RWPE2 (cell line): ENCODE data around the gene ZNF91.
"Not testable (repeated sequence)": the region's sequence is repeated elsewhere in the genome, so short reads cannot be mapped to it uniquely, and the experiment has no call there.

Experiments used
- ATAC-seq: fragments of 200-7000 bp; cut with Tn5 transposase; 3 replicates; pipeline ENCODE4 v1.9.1; 2021; ENCODE audit warnings: low read depth
- DNase-seq: peaks from one replicate; pipeline ENCODE4 v3.0.0-alpha.2; 2020; ENCODE audit warnings: low spot score
- H3K27ac ChIP-seq: fragments of 450-650 bp; 2 replicates; pipeline ENCODE4 v1.5.1; 2017; ENCODE audit warnings: mild to moderate bottlenecking; ENCODE audit not compliant: poor library complexity, severe bottlenecking
- H3K27me3 ChIP-seq: fragments of 250-450 bp; sonication (Bioruptor Pico); 2 replicates; pipeline ENCODE4 v1.5.1; 2021; ENCODE audit warnings: mild to moderate bottlenecking, moderate library complexity; ENCODE audit not compliant: insufficient read depth, poor library complexity, severe bottlenecking
- H3K36me3 ChIP-seq: fragments of 250-450 bp; sonication (Bioruptor Pico); 2 replicates; pipeline ENCODE4 v1.5.1; 2020; ENCODE audit warnings: low read depth, mild to moderate bottlenecking, moderate library complexity
- H3K4me1 ChIP-seq: fragments of 250-450 bp; sonication (Bioruptor Pico); 2 replicates; pipeline ENCODE4 v1.5.1; 2021; ENCODE audit warnings: mild to moderate bottlenecking, moderate library complexity; ENCODE audit not compliant: insufficient read depth, poor library complexity, severe bottlenecking
- H3K4me3 ChIP-seq: fragments of 250-450 bp; sonication (Bioruptor Pico); 2 replicates; pipeline ENCODE4 v1.5.1; 2021; ENCODE audit warnings: mild to moderate bottlenecking, moderate library complexity; ENCODE audit not compliant: severe bottlenecking
- H3K9me3 ChIP-seq: fragments of 250-450 bp; sonication (Bioruptor Pico); 2 replicates; pipeline ENCODE4 v1.5.1; 2021; ENCODE audit warnings: mild to moderate bottlenecking, moderate library complexity; ENCODE audit not compliant: severe bottlenecking
- TF ChIP-seq, protein P1 (sequence below): fragments of 450-650 bp; IDR thresholded peaks from one replicate; pipeline ENCODE4 v1.5.1; 2017; ENCODE audit warnings: mild to moderate bottlenecking, moderate library complexity; ENCODE audit not compliant: poor library complexity, severe bottlenecking

Gene ZNF91

DNA sequence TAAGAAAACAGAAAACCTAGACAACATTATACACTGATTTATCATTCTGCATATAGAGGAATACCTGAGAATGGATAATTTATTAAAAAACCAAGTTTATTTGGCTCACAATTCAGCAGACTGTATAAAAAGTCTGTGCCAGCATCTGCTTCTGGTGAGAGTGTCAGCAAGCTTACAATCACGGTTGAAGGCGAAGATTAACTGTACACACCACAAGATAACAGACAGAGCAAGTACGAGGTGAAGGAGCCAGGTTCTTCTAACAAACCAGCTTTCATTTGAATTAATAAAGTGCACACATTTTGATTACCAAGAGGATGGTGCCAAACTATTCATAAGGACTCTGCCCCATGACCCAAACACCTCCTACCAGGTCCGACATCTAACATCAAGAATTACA lies 28.8 kb downstream of the ZNF91 start:
- Histone ChIP-seq H3K4me1 (no peaks in the 10 kb centered on the region), H3K4me3 (no peak overlapping the region), H3K27me3 (no peaks in the 10 kb centered on the region), H3K9me3 (peaks cover 53% of the 10 kb centered on the region), H3K27ac (no peak overlapping the region), H3K36me3 (peaks cover 83% of the 10 kb centered on the region)
- DNase-seq = no peak
- ATAC-seq = no peak
- TF ChIP-seq, protein P1, sequence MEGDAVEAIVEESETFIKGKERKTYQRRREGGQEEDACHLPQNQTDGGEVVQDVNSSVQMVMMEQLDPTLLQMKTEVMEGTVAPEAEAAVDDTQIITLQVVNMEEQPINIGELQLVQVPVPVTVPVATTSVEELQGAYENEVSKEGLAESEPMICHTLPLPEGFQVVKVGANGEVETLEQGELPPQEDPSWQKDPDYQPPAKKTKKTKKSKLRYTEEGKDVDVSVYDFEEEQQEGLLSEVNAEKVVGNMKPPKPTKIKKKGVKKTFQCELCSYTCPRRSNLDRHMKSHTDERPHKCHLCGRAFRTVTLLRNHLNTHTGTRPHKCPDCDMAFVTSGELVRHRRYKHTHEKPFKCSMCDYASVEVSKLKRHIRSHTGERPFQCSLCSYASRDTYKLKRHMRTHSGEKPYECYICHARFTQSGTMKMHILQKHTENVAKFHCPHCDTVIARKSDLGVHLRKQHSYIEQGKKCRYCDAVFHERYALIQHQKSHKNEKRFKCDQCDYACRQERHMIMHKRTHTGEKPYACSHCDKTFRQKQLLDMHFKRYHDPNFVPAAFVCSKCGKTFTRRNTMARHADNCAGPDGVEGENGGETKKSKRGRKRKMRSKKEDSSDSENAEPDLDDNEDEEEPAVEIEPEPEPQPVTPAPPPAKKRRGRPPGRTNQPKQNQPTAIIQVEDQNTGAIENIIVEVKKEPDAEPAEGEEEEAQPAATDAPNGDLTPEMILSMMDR = no peak

DNA sequence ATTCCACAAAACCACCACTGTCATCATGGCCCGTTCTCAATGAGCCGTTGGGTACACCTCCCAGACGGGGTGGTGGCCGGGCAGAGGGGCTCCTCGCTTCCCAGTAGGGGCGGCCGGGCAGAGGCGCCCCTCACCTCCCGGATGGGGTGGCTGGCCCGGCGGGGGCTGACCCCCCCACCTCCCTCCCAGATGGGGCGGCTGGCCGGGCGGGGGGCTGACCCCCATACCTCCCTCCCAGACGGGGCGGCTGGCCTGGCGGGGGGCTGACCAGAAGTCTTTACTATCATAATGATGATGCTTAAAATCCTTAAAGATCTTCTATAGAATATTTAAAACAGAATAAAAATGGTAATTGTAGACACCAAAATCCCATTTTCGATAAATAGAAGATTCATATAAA lies 29.2 kb downstream of the ZNF91 start:
- not testable (repeated sequence) for H3K27me3 ChIP-seq, DNase-seq, ATAC-seq, H3K4me3 ChIP-seq, H3K4me1 ChIP-seq, H3K27ac ChIP-seq
- Histone ChIP-seq H3K9me3 (peaks cover 52% of the 10 kb centered on the region), H3K36me3 (peaks cover 79% of the 10 kb centered on the region)

DNA sequence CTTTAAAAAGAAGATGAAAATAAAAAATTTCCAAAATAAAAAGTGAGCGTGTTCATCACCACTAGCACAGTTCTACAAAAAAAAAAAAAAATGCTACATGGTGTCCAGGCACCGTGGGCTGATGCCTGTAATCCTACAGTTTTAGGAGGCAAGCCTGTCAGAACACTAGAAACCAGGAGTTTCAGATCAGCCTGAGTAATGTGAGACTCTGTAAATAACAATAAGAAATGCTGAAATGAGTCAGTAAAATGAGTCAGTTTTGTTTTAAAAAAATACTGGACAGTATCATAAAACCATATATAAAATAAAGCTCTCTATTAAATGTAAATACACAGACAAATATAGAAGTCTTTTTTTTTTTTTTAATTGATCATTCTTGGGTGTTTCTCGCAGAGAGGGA lies 30.0 kb downstream of the ZNF91 start:
- TF ChIP-seq, protein P1 = no peak
- DNase-seq (no peak), ATAC-seq (0 out of 3 replicates have a peak, but pooled peaks have one; percentile 19)
- H3K4me3 ChIP-seq = no peak overlapping the region
- peaks cover 47% of the 10 kb centered on the region for H3K9me3 ChIP-seq
- no peaks in the 10 kb centered on the region for H3K4me1 ChIP-seq
- H3K27ac ChIP-seq = no peak overlapping the region
- no peaks in the 10 kb centered on the region for H3K27me3 ChIP-seq
- peaks cover 71% of the 10 kb centered on the region for H3K36me3 ChIP-seq

- Histone ChIP-seq H3K36me3 (peaks cover 66% of the 10 kb centered on the region), H3K9me3 (peaks cover 53% of the 10 kb centered on the region)
- DNase-seq, H3K27ac ChIP-seq, ATAC-seq, H3K4me3 ChIP-seq, H3K4me1 ChIP-seq, H3K27me3 ChIP-seq: not testable (repeated sequence)
Observed at GRCh38 chr19:23361843-23362242, 33.4 kb downstream of the ZNF91 start.

GRCh38 chr19:23351806-23352205 lies 43.5 kb downstream of the ZNF91 start:
- ATAC-seq = no peak
- no peaks in the 10 kb centered on the region for H3K4me1 ChIP-seq
- H3K36me3 ChIP-seq = peaks cover 74% of the 10 kb centered on the region
- no peaks in the 10 kb centered on the region for H3K27me3 ChIP-seq
- H3K27ac ChIP-seq = no peak overlapping the region
- peaks cover 53% of the 10 kb centered on the region for H3K9me3 ChIP-seq
- no peak overlapping the region for H3K4me3 ChIP-seq
- TF ChIP-seq, protein P1 = no peak
- no peak for DNase-seq

DNA sequence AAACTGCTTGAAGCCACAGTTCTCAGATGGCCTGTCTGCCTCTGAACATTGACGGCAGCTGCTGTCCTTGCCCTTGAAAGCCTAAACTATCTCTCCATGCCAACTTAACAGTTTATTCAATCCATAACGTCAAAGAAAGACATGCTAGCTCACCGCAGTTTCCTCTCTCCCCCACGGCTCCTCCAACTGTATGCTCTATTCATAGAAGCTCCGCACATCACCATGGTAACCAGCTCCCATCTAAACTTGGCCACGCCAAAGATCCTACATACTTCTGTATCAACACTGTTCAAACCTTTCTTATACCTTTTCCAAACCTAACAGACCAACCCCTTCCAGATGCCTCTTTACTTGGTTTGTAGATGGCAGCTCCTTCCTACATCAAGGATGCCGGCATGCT lies 48.6 kb downstream of the ZNF91 start:
- Histone ChIP-seq H3K4me1 (no peaks in the 10 kb centered on the region), H3K9me3 (peaks cover 23% of the 10 kb centered on the region), H3K27me3 (no peaks in the 10 kb centered on the region), H3K4me3 (no peak overlapping the region), H3K36me3 (peaks cover 82% of the 10 kb centered on the region), H3K27ac (no peak overlapping the region)
- ATAC-seq = no peak
- TF ChIP-seq, protein P1 = no peak
- no peak for DNase-seq
